Nephron progenitor cell (in vitro differentiated cells): Measurements from ENCODE around the gene TMEM203.

ENCODE experiments used
- DNase-seq: peaks from one replicate; pipeline ENCODE4 v3.0.0; 2021
- H3K27ac Mint-ChIP-seq: 2 replicates; pipeline ENCODE4 v1.8.0; 2021; ENCODE audit warnings: mild to moderate bottlenecking, moderate library complexity, mixed read lengths
- H3K27me3 Mint-ChIP-seq: 2 replicates; pipeline ENCODE4 v1.8.0; 2021; ENCODE audit warnings: mild to moderate bottlenecking, low read depth, mixed read lengths; ENCODE audit not compliant: poor library complexity
- H3K36me3 Mint-ChIP-seq: 2 replicates; pipeline ENCODE4 v1.8.0; 2021; ENCODE audit warnings: low read depth, mixed read lengths
- H3K4me1 Mint-ChIP-seq: 2 replicates; pipeline ENCODE4 v1.8.0; 2021; ENCODE audit warnings: mixed read lengths
- H3K4me3 Mint-ChIP-seq: 2 replicates; pipeline ENCODE4 v1.8.0; 2021; ENCODE audit warnings: mild to moderate bottlenecking, moderate library complexity, mixed read lengths
- H3K9me3 Mint-ChIP-seq: 2 replicates; pipeline ENCODE4 v1.8.0; 2021; ENCODE audit warnings: mild to moderate bottlenecking, moderate library complexity, mixed read lengths
- CTCF ChIP-seq: fragments of 200-600 bp; sonication (generic); IDR thresholded peaks from 2 replicates; pipeline ENCODE4 v1.5.0; 2021; ENCODE audit warnings: antibody characterized with exemption

TMEM203 gene

GRCh38 chr9:137169896-137170358 lies 35.5 kb downstream of the TMEM203 start, which contains the start of gene LRRC26:
Gene LRRC26, minus strand, starts transcription at chr9:137170051. Its CDS starts 108 bp downstream, at chr9:137169943.
- DNase-seq: no peak
- TF ChIP-seq CTCF: no peak
- Mint-ChIP-seq H3K9me3 (no peaks in the 10 kb centered on the region), H3K4me1 (no peaks in the 10 kb centered on the region), H3K27ac (no peak within 1 kb of the TSS), H3K36me3 (no peaks in the 10 kb centered on the region), H3K27me3 (peaks cover 91% of the 10 kb centered on the region), H3K4me3 (peak within 1 kb of the TSS; percentile 72)

GRCh38 chr9:137168904-137169856 lies 36.3 kb downstream of the TMEM203 start:
- no peaks in the 10 kb centered on the region for H3K36me3 Mint-ChIP-seq
- H3K9me3 Mint-ChIP-seq: no peaks in the 10 kb centered on the region
- peak; percentile 60 for DNase-seq
- TF ChIP-seq CTCF: no peak
- H3K27ac Mint-ChIP-seq: no peak overlapping the region
- H3K27me3 Mint-ChIP-seq: peaks cover 94% of the 10 kb centered on the region
- peak overlapping the region; percentile 72 for H3K4me3 Mint-ChIP-seq
- no peaks in the 10 kb centered on the region for H3K4me1 Mint-ChIP-seq

- H3K36me3 Mint-ChIP-seq: no peaks in the 10 kb centered on the region
- no peak overlapping the region for H3K4me3 Mint-ChIP-seq
These were observed 36.9 kb downstream of the TMEM203 start for GRCh38 chr9:137168573-137168903.

GRCh38 chr9:137167747-137168572 lies 37.5 kb downstream of the TMEM203 start:
- no peaks in the 10 kb centered on the region for H3K36me3 Mint-ChIP-seq

More at GRCh38 chr9:137168573-137168903, 36.9 kb downstream of the TMEM203 start:
- peak; percentile 36 for DNase-seq
- Mint-ChIP-seq H3K27ac (no peak overlapping the region), H3K27me3 (peaks cover 94% of the 10 kb centered on the region), H3K4me1 (no peaks in the 10 kb centered on the region), H3K9me3 (no peaks in the 10 kb centered on the region)
- TF ChIP-seq CTCF: no peak

GRCh38 chr9:137167277-137167746 lies 38.1 kb downstream of the TMEM203 start:
- H3K4me1 Mint-ChIP-seq: no peaks in the 10 kb centered on the region
- peaks cover 94% of the 10 kb centered on the region for H3K27me3 Mint-ChIP-seq
- H3K36me3 Mint-ChIP-seq: no peaks in the 10 kb centered on the region
- no peak for TF ChIP-seq CTCF
- DNase-seq: no peak
- no peak overlapping the region for H3K27ac Mint-ChIP-seq
- H3K9me3 Mint-ChIP-seq: no peaks in the 10 kb centered on the region
- no peak overlapping the region for H3K4me3 Mint-ChIP-seq

More at GRCh38 chr9:137167747-137168572, 37.5 kb downstream of the TMEM203 start:
- Mint-ChIP-seq H3K27me3 (peaks cover 94% of the 10 kb centered on the region), H3K27ac (no peak overlapping the region), H3K4me3 (no peak overlapping the region), H3K9me3 (no peaks in the 10 kb centered on the region), H3K4me1 (no peaks in the 10 kb centered on the region)
- no peak for TF ChIP-seq CTCF
- DNase-seq: peak; percentile 64
